ENCODE results near the gene LRRC56.
A peak's percentile ranks its signal among the peaks of the same experiment; 100 is the strongest.
"Not testable (repeated sequence)": the region's sequence is repeated elsewhere in the genome, so short reads cannot be mapped to it uniquely, and the experiment has no call there.

Gene LRRC56

GRCh38 chr11:573146-573759 lies 35.9 kb downstream of the LRRC56 start:
- Mint-ChIP-seq H3K4me3 (no peak overlapping the region), H3K27me3 (ENCODE audit: low read depth) (peaks cover 5% of the 10 kb centered on the region), H3K9me3 (no peaks in the 10 kb centered on the region), H3K27ac (no peak overlapping the region), H3K36me3 (ENCODE audit: low read depth) (peaks cover 6% of the 10 kb centered on the region), H3K4me1 (ENCODE audit: low read depth) (peaks cover 22% of the 10 kb centered on the region)
- no peak for DNase-seq (ENCODE audit: low spot score)

GRCh38 chr11:574031-574570 lies 36.8 kb downstream of the LRRC56 start:
- H3K4me3 Mint-ChIP-seq = peak overlapping the region; percentile 88
- DNase-seq (ENCODE audit: low spot score); H3K36me3 Mint-ChIP-seq (ENCODE audit: low read depth); H3K27me3 Mint-ChIP-seq (ENCODE audit: low read depth); H3K9me3 Mint-ChIP-seq: not testable (repeated sequence)
- H3K27ac Mint-ChIP-seq = peak overlapping the region; percentile 23
- peaks cover 27% of the 10 kb centered on the region for H3K4me1 Mint-ChIP-seq (ENCODE audit: low read depth)

GRCh38 chr11:574632-575312 lies 37.4 kb downstream of the LRRC56 start:
- peaks cover 6% of the 10 kb centered on the region for H3K36me3 Mint-ChIP-seq (ENCODE audit: low read depth)
- H3K27ac Mint-ChIP-seq = peak overlapping the region; percentile 67
- H3K27me3 Mint-ChIP-seq (ENCODE audit: low read depth) = peaks cover 5% of the 10 kb centered on the region
- peaks cover 31% of the 10 kb centered on the region for H3K4me1 Mint-ChIP-seq (ENCODE audit: low read depth)
- peak overlapping the region; percentile 88 for H3K4me3 Mint-ChIP-seq
- no peak for DNase-seq (ENCODE audit: low spot score)
- H3K9me3 Mint-ChIP-seq = no peaks in the 10 kb centered on the region

GRCh38 chr11:575313-575995 lies 38.1 kb downstream of the LRRC56 start:
- Mint-ChIP-seq H3K9me3 (no peaks in the 10 kb centered on the region), H3K4me1 (ENCODE audit: low read depth) (peaks cover 32% of the 10 kb centered on the region), H3K27ac (peak overlapping the region; percentile 67), H3K4me3 (peak overlapping the region; percentile 88), H3K36me3 (ENCODE audit: low read depth) (peaks cover 6% of the 10 kb centered on the region), H3K27me3 (ENCODE audit: low read depth) (peaks cover 5% of the 10 kb centered on the region)
- DNase-seq (ENCODE audit: low spot score) = no peak

GRCh38 chr11:575996-576768 lies 38.9 kb downstream of the LRRC56 start, which contains the start of gene PHRF1:
Gene PHRF1, plus strand, starts transcription at chr11:576470. Its CDS starts 5,043 bp downstream, at chr11:581513.
- Mint-ChIP-seq H3K27me3 (ENCODE audit: low read depth) (peaks cover 5% of the 10 kb centered on the region), H3K9me3 (no peaks in the 10 kb centered on the region), H3K4me1 (ENCODE audit: low read depth) (peaks cover 34% of the 10 kb centered on the region), H3K27ac (peak within 1 kb of the TSS; percentile 100), H3K4me3 (peak within 1 kb of the TSS; percentile 94), H3K36me3 (ENCODE audit: low read depth) (peaks cover 6% of the 10 kb centered on the region)
- peak; percentile 93 for DNase-seq (ENCODE audit: low spot score)

- Mint-ChIP-seq H3K4me1 (ENCODE audit: low read depth) (peaks cover 36% of the 10 kb centered on the region), H3K4me3 (peak overlapping the region; percentile 94), H3K9me3 (no peaks in the 10 kb centered on the region), H3K27me3 (ENCODE audit: low read depth) (peaks cover 5% of the 10 kb centered on the region), H3K27ac (peak overlapping the region; percentile 88), H3K36me3 (ENCODE audit: low read depth) (peaks cover 9% of the 10 kb centered on the region)
- DNase-seq (ENCODE audit: low spot score) = no peak
These were observed 39.7 kb downstream of the LRRC56 start for GRCh38 chr11:576811-577610.

- Mint-ChIP-seq H3K27me3 (ENCODE audit: low read depth) (peaks cover 5% of the 10 kb centered on the region), H3K9me3 (no peaks in the 10 kb centered on the region), H3K4me1 (ENCODE audit: low read depth) (peaks cover 36% of the 10 kb centered on the region), H3K27ac (peak overlapping the region; percentile 88), H3K36me3 (ENCODE audit: low read depth) (peaks cover 11% of the 10 kb centered on the region), H3K4me3 (peak overlapping the region; percentile 94)
- DNase-seq (ENCODE audit: low spot score) = no peak
These were observed 40.2 kb downstream of the LRRC56 start for GRCh38 chr11:577611-577894.

- DNase-seq (ENCODE audit: low spot score) = no peak
- Mint-ChIP-seq H3K4me3 (peak overlapping the region; percentile 94), H3K9me3 (no peaks in the 10 kb centered on the region), H3K27me3 (ENCODE audit: low read depth) (peaks cover 5% of the 10 kb centered on the region), H3K4me1 (ENCODE audit: low read depth) (peaks cover 36% of the 10 kb centered on the region), H3K36me3 (ENCODE audit: low read depth) (peaks cover 11% of the 10 kb centered on the region), H3K27ac (no peak overlapping the region)
These were observed 41.1 kb downstream of the LRRC56 start for GRCh38 chr11:578276-579035.

GRCh38 chr11:579830-580601 lies 42.7 kb downstream of the LRRC56 start:
- peaks cover 26% of the 10 kb centered on the region for H3K4me1 Mint-ChIP-seq (ENCODE audit: low read depth)
- H3K9me3 Mint-ChIP-seq = no peaks in the 10 kb centered on the region
- DNase-seq (ENCODE audit: low spot score) = no peak
- peaks cover 1% of the 10 kb centered on the region for H3K27me3 Mint-ChIP-seq (ENCODE audit: low read depth)
- peak overlapping the region; percentile 60 for H3K27ac Mint-ChIP-seq
- peaks cover 17% of the 10 kb centered on the region for H3K36me3 Mint-ChIP-seq (ENCODE audit: low read depth)
- H3K4me3 Mint-ChIP-seq = no peak overlapping the region

GRCh38 chr11:581342-581741 lies 44.0 kb downstream of the LRRC56 start:
- Mint-ChIP-seq H3K4me3 (peak overlapping the region; percentile 9), H3K27ac (no peak overlapping the region), H3K4me1 (ENCODE audit: low read depth) (peaks cover 28% of the 10 kb centered on the region), H3K36me3 (ENCODE audit: low read depth) (peaks cover 21% of the 10 kb centered on the region), H3K27me3 (ENCODE audit: low read depth) (no peaks in the 10 kb centered on the region), H3K9me3 (no peaks in the 10 kb centered on the region)
- no peak for DNase-seq (ENCODE audit: low spot score)

- Mint-ChIP-seq H3K27ac (no peak overlapping the region), H3K36me3 (ENCODE audit: low read depth) (peaks cover 24% of the 10 kb centered on the region), H3K27me3 (ENCODE audit: low read depth) (no peaks in the 10 kb centered on the region), H3K4me1 (ENCODE audit: low read depth) (peaks cover 31% of the 10 kb centered on the region), H3K4me3 (no peak overlapping the region), H3K9me3 (no peaks in the 10 kb centered on the region)
- DNase-seq (ENCODE audit: low spot score) = no peak
These were observed 44.4 kb downstream of the LRRC56 start for GRCh38 chr11:581752-582151.

GRCh38 chr11:584287-584686 lies 47.0 kb downstream of the LRRC56 start:
- H3K27ac Mint-ChIP-seq = no peak overlapping the region
- H3K36me3 Mint-ChIP-seq (ENCODE audit: low read depth) = peaks cover 40% of the 10 kb centered on the region
- no peak for DNase-seq (ENCODE audit: low spot score)
- H3K9me3 Mint-ChIP-seq = no peaks in the 10 kb centered on the region
- H3K27me3 Mint-ChIP-seq (ENCODE audit: low read depth) = no peaks in the 10 kb centered on the region
- H3K4me3 Mint-ChIP-seq = no peak overlapping the region
- H3K4me1 Mint-ChIP-seq (ENCODE audit: low read depth) = peaks cover 29% of the 10 kb centered on the region

Data from T-helper 2 cell treated with Interferon-gamma antibody and Interleukin-4, amounts not matched to agents 5 μg/mL and 100 μg/mL, for 36 hours (primary cell).